ENCODE measurements around the gene LMOD1.

DNA sequence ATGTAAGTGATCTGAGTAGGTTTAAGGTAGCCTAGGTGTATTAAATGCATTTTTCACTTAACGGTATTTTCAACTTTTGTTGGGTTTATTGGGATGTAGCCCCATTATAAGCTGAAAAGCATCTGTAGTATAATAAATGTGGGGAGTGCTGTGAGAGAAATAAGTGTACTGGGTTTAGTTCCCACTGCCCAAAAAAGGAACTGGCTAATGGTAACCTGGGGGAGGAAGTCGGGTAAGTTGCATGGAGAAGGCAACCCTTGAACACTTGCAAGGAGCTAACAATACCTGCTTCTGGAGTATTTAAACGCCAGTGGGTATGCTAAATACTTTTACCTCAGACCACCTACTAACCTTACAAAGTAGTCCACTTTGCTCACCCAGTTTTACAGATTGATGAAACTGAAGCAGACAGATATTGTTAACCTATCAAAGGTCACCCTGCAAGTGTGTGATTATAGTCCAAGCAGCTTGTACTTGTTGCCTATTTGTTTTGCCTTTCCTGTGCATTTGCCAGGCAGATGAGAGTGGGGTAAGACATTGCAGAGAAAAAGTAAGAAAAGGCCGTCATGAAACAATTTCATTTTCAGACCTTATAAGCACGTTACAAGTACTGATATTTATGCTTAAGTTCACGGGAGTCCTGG, 65.3 kb downstream of the LMOD1 start:
- TF ChIP-seq, protein P1, sequence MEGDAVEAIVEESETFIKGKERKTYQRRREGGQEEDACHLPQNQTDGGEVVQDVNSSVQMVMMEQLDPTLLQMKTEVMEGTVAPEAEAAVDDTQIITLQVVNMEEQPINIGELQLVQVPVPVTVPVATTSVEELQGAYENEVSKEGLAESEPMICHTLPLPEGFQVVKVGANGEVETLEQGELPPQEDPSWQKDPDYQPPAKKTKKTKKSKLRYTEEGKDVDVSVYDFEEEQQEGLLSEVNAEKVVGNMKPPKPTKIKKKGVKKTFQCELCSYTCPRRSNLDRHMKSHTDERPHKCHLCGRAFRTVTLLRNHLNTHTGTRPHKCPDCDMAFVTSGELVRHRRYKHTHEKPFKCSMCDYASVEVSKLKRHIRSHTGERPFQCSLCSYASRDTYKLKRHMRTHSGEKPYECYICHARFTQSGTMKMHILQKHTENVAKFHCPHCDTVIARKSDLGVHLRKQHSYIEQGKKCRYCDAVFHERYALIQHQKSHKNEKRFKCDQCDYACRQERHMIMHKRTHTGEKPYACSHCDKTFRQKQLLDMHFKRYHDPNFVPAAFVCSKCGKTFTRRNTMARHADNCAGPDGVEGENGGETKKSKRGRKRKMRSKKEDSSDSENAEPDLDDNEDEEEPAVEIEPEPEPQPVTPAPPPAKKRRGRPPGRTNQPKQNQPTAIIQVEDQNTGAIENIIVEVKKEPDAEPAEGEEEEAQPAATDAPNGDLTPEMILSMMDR (IDR thresholded peaks at IDR 0.05; ENCODE audit: extremely low read depth in 1 of 2, insufficient read depth in 1 of 2, low read depth in 1 of 2, low read length in 2 of 2), result no peak
- TF ChIP-seq, protein P2, sequence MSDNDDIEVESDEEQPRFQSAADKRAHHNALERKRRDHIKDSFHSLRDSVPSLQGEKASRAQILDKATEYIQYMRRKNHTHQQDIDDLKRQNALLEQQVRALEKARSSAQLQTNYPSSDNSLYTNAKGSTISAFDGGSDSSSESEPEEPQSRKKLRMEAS (IDR thresholded peaks at IDR 0.05; ENCODE audit: insufficient read depth, insufficient read length), result no peak
- TF ChIP-seq EZH2 (IDR thresholded peaks at IDR 0.05; ENCODE audit: borderline replicate concordance, low read depth, low read length, severe bottlenecking), result no peak
- TF ChIP-seq MYC (IDR thresholded peaks at IDR 0.05; ENCODE audit: low read depth, low read length), result no peak

All from endothelial cell of umbilical vein (primary cell).